WTC11 (cell line): Measurements from ENCODE around the gene PIGK. TPM values are rescaled to one million over a fixed set of nuclear protein-coding genes. Genes with fewer than 3 reads are reported as not detected.
A peak's percentile ranks its signal among the peaks of the same experiment; 100 is the strongest.

Experiments
- ATAC-seq: fragments of 200-7000 bp; cut with Tn5 transposase; 2 replicates; pipeline ENCODE4 v1.10.0; 2021; ENCODE audit warnings: mild to moderate bottlenecking, moderate library complexity
- Bru-seq: library from RNA; stranded (reverse); fragments of 400-500 nt; gene quantifications from one replicate; lab custom pipeline; 2021; lab: Mats Ljungman, UMichigan
- CTCF ChIA-PET: fragments of 300-600 bp; sonication (Branson Sonifier 250); formaldehyde crosslinking; loops from one replicate; lab custom pipeline; 2021; ENCODE audit warnings: antibody characterized with exemption; lab: Charles Lee
- POLR2A ChIA-PET: fragments of 350-600 bp; sonication (Branson Sonifier 250); formaldehyde crosslinking; loops from one replicate; lab custom pipeline; 2021; ENCODE audit warnings: antibody characterized with exemption; lab: Charles Lee
- DNase-seq: peaks from one replicate; pipeline ENCODE4 v3.0.0; 2021; ENCODE audit warnings: low spot score
- H3K27ac Mint-ChIP-seq: 2 replicates; pipeline ENCODE4 v1.8.0; 2021; ENCODE audit warnings: mixed read lengths
- H3K27me3 Mint-ChIP-seq: 2 replicates; pipeline ENCODE4 v1.8.0; 2021; ENCODE audit warnings: low read depth, mild to moderate bottlenecking, moderate library complexity, mixed read lengths
- H3K36me3 Mint-ChIP-seq: 2 replicates; pipeline ENCODE4 v1.8.0; 2021; ENCODE audit warnings: mixed read lengths
- H3K4me1 Mint-ChIP-seq: 2 replicates; pipeline ENCODE4 v1.8.0; 2022; ENCODE audit warnings: mixed read lengths
- H3K4me3 Mint-ChIP-seq: 2 replicates; pipeline ENCODE4 v1.8.0; 2021; ENCODE audit warnings: mild to moderate bottlenecking, moderate library complexity, mixed read lengths
- H3K9me3 Mint-ChIP-seq: 2 replicates; pipeline ENCODE4 v1.8.0; 2021; ENCODE audit warnings: mixed read lengths
- ATF1 ChIP-seq: sonication (generic); formaldehyde crosslinking; IDR thresholded peaks from 2 replicates; pipeline ENCODE4 v1.8.1; 2023; ENCODE audit warnings: mild to moderate bottlenecking, moderate library complexity, missing genetic modification reagents
- ETV6 ChIP-seq: sonication (generic); formaldehyde crosslinking; IDR thresholded peaks from 2 replicates; pipeline ENCODE4 v1.8.1; 2022; ENCODE audit warnings: mild to moderate bottlenecking, missing genetic modification reagents
- FOXP1 ChIP-seq: sonication (generic); formaldehyde crosslinking; IDR thresholded peaks from 2 replicates; pipeline ENCODE4 v1.8.0; 2022; ENCODE audit warnings: missing genetic modification reagents, mild to moderate bottlenecking, moderate library complexity, borderline replicate concordance
- GABPB1 ChIP-seq: sonication (generic); formaldehyde crosslinking; IDR thresholded peaks from 2 replicates; pipeline ENCODE4 v1.8.1; 2023; ENCODE audit warnings: mild to moderate bottlenecking, missing genetic modification reagents
- GRHL2 ChIP-seq: fragments of 250-450 bp; sonication (Bioruptor Pico); IDR thresholded peaks from 2 replicates; pipeline ENCODE4 v1.8.0; 2022; ENCODE audit warnings: mild to moderate bottlenecking, moderate library complexity; ENCODE audit not compliant: insufficient replicate concordance, severe bottlenecking
- HMGA2 ChIP-seq: fragments of 250-450 bp; sonication (Bioruptor Pico); IDR thresholded peaks from 2 replicates; pipeline ENCODE4 v1.4.0; 2021; ENCODE audit warnings: mild to moderate bottlenecking, moderate library complexity
- IRF2 ChIP-seq: sonication (generic); formaldehyde crosslinking; IDR thresholded peaks from 2 replicates; pipeline ENCODE4 v1.8.0; 2022; ENCODE audit warnings: low read depth, missing genetic modification reagents, borderline replicate concordance
- NFATC4 ChIP-seq: fragments of 250-450 bp; sonication (Bioruptor Pico); IDR thresholded peaks from 2 replicates; pipeline ENCODE4 v1.9.0; 2021; ENCODE audit warnings: mild to moderate bottlenecking
- NFE2L1 ChIP-seq: sonication (generic); formaldehyde crosslinking; IDR thresholded peaks from 2 replicates; pipeline ENCODE4 v1.8.1; 2023; ENCODE audit warnings: missing genetic modification reagents
- NFYB ChIP-seq: sonication (generic); formaldehyde crosslinking; conservative IDR thresholded peaks from 2 replicates; pipeline ENCODE4 v1.8.0; 2022; ENCODE audit warnings: low read depth, missing genetic modification reagents
- NR2C2 ChIP-seq: sonication (generic); formaldehyde crosslinking; IDR thresholded peaks from 2 replicates; pipeline ENCODE4 v1.8.0; 2022; ENCODE audit warnings: mild to moderate bottlenecking, missing genetic modification reagents
- RORB ChIP-seq: fragments of 250-450 bp; sonication (Bioruptor Pico); IDR thresholded peaks from 2 replicates; pipeline ENCODE4 v1.9.0; 2021; ENCODE audit warnings: mild to moderate bottlenecking
- SP1 ChIP-seq: sonication (generic); formaldehyde crosslinking; conservative IDR thresholded peaks from 2 replicates; pipeline ENCODE4 v1.8.1; 2022; ENCODE audit warnings: missing genetic modification reagents
- TEAD1 ChIP-seq: sonication (generic); formaldehyde crosslinking; IDR thresholded peaks from 2 replicates; pipeline ENCODE4 v1.8.0; 2022; ENCODE audit warnings: mild to moderate bottlenecking, missing genetic modification reagents
- TP53 ChIP-seq: sonication (generic); formaldehyde crosslinking; IDR thresholded peaks from 2 replicates; pipeline ENCODE4 v1.8.1; 2023; ENCODE audit warnings: mild to moderate bottlenecking, missing genetic modification reagents
- ZNF219 ChIP-seq: sonication (generic); formaldehyde crosslinking; IDR thresholded peaks from 2 replicates; pipeline ENCODE4 v1.8.0; 2023; ENCODE audit warnings: missing genetic modification reagents, mild to moderate bottlenecking, borderline replicate concordance
- ZNF232 ChIP-seq: sonication (generic); formaldehyde crosslinking; IDR thresholded peaks from 2 replicates; pipeline ENCODE4 v1.8.0; 2022; ENCODE audit warnings: mild to moderate bottlenecking, missing genetic modification reagents
- ZNF416 ChIP-seq: fragments of 250-450 bp; sonication (Bioruptor Pico); IDR thresholded peaks from 2 replicates; pipeline ENCODE4 v1.9.0; 2021; ENCODE audit warnings: mild to moderate bottlenecking, inconsistent platforms
- long read RNA-seq, 3 experiments: library from RNA in 1 of 3; library from capped mRNA in 1 of 3; library from polyadenylated mRNA in 1 of 3; unstranded in 2 of 3; stranded (forward) in 1 of 3; transcript quantifications; one replicate each; pipeline ENCODE4 v2.0.0, GENCODE V29; 2021
- total RNA-seq: library from RNA; stranded (reverse); gene quantifications from 3 replicates; pipeline ENCODE4 v1.2.3, GENCODE V29; 2021
- TF ChIP-seq, protein P1 (sequence below): fragments of 250-450 bp; sonication (Bioruptor Pico); IDR thresholded peaks from 2 replicates; pipeline ENCODE4 v1.9.0; 2021; ENCODE audit warnings: mild to moderate bottlenecking, borderline replicate concordance
- TF ChIP-seq, protein P2 (sequence below): fragments of 250-450 bp; sonication (Bioruptor Pico); IDR thresholded peaks from 2 replicates; pipeline ENCODE4 v1.9.0; 2021; ENCODE audit warnings: mild to moderate bottlenecking
- TF ChIP-seq, protein P3 (sequence below): sonication (generic); formaldehyde crosslinking; IDR thresholded peaks from 2 replicates; pipeline ENCODE4 v1.8.1; 2022; ENCODE audit warnings: mild to moderate bottlenecking, moderate library complexity, missing genetic modification reagents
- TF ChIP-seq, protein P4 (sequence below): sonication (generic); formaldehyde crosslinking; IDR thresholded peaks from 2 replicates; pipeline ENCODE4 v1.8.1; 2022; ENCODE audit warnings: missing genetic modification reagents, borderline replicate concordance
- TF ChIP-seq, protein P5 (sequence below): sonication (generic); formaldehyde crosslinking; conservative IDR thresholded peaks from 2 replicates; pipeline ENCODE4 v1.8.1; 2023; ENCODE audit warnings: mild to moderate bottlenecking, low read depth, missing genetic modification reagents, moderate library complexity
- TF ChIP-seq, protein P6 (sequence below): sonication (generic); formaldehyde crosslinking; conservative IDR thresholded peaks from 2 replicates; pipeline ENCODE4 v1.8.1; 2022; ENCODE audit warnings: mild to moderate bottlenecking, missing genetic modification reagents

PIGK gene
- total RNA-seq (20.5 to 22.9 TPM (median 21.7 TPM) in 3 replicates), Bru-seq, nascent RNA (percentile 71 among the genes with signal in this experiment)
- long read RNA-seq, experiment 1, full-length matches to known transcripts, result 100 of 124 reads
- long read RNA-seq, experiment 1, partial matches to known transcripts, result 13 of 124 reads
- long read RNA-seq, experiment 1, other reads (novel, unspliced or antisense), result 11 of 124 reads
- long read RNA-seq, experiment 2, full-length matches to known transcripts, result 20 of 49 reads
- long read RNA-seq, experiment 2, partial matches to known transcripts, result 11 of 49 reads
- long read RNA-seq, experiment 2, other reads (novel, unspliced or antisense), result 18 of 49 reads
- long read RNA-seq, experiment 3, full-length matches to known transcripts, result 62 of 65 reads
- long read RNA-seq, experiment 3, partial matches to known transcripts, result 0 of 65 reads
- long read RNA-seq, experiment 3, other reads (novel, unspliced or antisense), result 3 of 65 reads

DNA sequence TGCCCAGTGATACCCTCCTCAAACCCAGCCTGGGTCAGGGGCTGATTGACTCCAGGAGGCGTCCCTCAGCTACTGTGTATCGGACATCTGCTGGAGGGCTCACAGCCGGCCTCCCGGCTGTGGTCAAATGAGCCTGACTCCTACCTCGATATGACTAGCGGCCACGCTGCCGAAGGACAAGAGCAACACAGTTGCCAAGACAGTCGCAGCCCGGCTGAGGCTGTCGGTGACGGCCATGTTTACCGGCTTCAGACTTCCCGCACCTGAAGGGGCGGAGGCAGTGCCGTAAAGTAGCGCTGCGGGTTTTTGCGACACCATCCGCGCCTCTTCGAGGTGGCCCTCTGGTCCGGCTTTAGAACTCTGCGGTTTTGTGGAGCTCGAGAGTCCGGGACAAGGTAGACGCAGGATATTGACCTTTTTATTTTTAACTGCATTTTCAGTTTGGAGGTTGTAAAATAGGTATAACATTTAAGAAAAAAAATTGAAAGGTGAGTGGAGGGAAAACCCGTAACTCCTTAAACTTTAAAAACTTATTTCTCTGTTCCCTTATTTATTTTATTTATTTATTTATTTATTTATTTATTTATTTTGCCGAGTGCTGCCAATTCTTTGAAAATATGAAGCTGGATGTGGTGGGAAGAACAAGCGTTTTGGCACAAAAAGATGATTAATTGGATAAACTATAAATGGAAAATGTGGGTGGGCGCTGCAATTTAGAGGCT, at the start of gene PIGK:
Gene PIGK, minus strand, starts transcription at position 265 of the 722 bp plus-strand sequence. Its CDS starts 28 bp downstream, at position 237.
- Mint-ChIP-seq H3K36me3 (peaks cover 25% of the 10 kb centered on the region), H3K4me1 (peaks cover 29% of the 10 kb centered on the region), H3K4me3 (peak within 1 kb of the TSS; percentile 97), H3K9me3 (peaks cover 13% of the 10 kb centered on the region), H3K27me3 (no peaks in the 10 kb centered on the region), H3K27ac (peak within 1 kb of the TSS; percentile 89)
- ChIA-PET CTCF (no interaction called here), POLR2A (interaction anchor here (1.0 to 1.4 kb wide), 2 partner anchors 9 to 19 kb away, joined by 3 read pairs; no protein-coding TSS in a partner anchor)
- ATAC-seq (peak; percentile 94), DNase-seq (peak; percentile 93)
- TF ChIP-seq ZNF416 (CRISPR knock-in tag), result no peak
- 0 out of 2 replicates have a peak, but pooled peaks have one; percentile 11 for TF ChIP-seq NFE2L1 (CRISPR knock-in tag)
- no peak for TF ChIP-seq NFATC4
- peak; percentile 55; the same call in 1 of the 2 replicates for TF ChIP-seq HMGA2
- TF ChIP-seq, protein P1, sequence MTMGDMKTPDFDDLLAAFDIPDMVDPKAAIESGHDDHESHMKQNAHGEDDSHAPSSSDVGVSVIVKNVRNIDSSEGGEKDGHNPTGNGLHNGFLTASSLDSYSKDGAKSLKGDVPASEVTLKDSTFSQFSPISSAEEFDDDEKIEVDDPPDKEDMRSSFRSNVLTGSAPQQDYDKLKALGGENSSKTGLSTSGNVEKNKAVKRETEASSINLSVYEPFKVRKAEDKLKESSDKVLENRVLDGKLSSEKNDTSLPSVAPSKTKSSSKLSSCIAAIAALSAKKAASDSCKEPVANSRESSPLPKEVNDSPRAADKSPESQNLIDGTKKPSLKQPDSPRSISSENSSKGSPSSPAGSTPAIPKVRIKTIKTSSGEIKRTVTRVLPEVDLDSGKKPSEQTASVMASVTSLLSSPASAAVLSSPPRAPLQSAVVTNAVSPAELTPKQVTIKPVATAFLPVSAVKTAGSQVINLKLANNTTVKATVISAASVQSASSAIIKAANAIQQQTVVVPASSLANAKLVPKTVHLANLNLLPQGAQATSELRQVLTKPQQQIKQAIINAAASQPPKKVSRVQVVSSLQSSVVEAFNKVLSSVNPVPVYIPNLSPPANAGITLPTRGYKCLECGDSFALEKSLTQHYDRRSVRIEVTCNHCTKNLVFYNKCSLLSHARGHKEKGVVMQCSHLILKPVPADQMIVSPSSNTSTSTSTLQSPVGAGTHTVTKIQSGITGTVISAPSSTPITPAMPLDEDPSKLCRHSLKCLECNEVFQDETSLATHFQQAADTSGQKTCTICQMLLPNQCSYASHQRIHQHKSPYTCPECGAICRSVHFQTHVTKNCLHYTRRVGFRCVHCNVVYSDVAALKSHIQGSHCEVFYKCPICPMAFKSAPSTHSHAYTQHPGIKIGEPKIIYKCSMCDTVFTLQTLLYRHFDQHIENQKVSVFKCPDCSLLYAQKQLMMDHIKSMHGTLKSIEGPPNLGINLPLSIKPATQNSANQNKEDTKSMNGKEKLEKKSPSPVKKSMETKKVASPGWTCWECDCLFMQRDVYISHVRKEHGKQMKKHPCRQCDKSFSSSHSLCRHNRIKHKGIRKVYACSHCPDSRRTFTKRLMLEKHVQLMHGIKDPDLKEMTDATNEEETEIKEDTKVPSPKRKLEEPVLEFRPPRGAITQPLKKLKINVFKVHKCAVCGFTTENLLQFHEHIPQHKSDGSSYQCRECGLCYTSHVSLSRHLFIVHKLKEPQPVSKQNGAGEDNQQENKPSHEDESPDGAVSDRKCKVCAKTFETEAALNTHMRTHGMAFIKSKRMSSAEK (CRISPR knock-in tag), result no peak
- TF ChIP-seq, protein P2, sequence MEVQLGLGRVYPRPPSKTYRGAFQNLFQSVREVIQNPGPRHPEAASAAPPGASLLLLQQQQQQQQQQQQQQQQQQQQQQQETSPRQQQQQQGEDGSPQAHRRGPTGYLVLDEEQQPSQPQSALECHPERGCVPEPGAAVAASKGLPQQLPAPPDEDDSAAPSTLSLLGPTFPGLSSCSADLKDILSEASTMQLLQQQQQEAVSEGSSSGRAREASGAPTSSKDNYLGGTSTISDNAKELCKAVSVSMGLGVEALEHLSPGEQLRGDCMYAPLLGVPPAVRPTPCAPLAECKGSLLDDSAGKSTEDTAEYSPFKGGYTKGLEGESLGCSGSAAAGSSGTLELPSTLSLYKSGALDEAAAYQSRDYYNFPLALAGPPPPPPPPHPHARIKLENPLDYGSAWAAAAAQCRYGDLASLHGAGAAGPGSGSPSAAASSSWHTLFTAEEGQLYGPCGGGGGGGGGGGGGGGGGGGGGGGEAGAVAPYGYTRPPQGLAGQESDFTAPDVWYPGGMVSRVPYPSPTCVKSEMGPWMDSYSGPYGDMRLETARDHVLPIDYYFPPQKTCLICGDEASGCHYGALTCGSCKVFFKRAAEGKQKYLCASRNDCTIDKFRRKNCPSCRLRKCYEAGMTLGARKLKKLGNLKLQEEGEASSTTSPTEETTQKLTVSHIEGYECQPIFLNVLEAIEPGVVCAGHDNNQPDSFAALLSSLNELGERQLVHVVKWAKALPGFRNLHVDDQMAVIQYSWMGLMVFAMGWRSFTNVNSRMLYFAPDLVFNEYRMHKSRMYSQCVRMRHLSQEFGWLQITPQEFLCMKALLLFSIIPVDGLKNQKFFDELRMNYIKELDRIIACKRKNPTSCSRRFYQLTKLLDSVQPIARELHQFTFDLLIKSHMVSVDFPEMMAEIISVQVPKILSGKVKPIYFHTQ (CRISPR knock-in tag), result no peak
- TF ChIP-seq, protein P3, sequence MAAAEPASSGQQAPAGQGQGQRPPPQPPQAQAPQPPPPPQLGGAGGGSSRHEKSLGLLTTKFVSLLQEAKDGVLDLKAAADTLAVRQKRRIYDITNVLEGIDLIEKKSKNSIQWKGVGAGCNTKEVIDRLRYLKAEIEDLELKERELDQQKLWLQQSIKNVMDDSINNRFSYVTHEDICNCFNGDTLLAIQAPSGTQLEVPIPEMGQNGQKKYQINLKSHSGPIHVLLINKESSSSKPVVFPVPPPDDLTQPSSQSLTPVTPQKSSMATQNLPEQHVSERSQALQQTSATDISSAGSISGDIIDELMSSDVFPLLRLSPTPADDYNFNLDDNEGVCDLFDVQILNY (CRISPR knock-in tag), result no peak
- no peak for TF ChIP-seq RORB (CRISPR knock-in tag)
- TF ChIP-seq IRF2, result no peak
- no peak for TF ChIP-seq TEAD1 (CRISPR knock-in tag)
- TF ChIP-seq GABPB1, result peak; percentile 36; the same call in 1 of the 2 replicates
- peak; percentile 57; the same call in 1 of the 2 replicates for TF ChIP-seq ZNF232 (CRISPR knock-in tag)
- no peak for TF ChIP-seq TP53
- TF ChIP-seq NR2C2 (CRISPR knock-in tag), result no peak
- TF ChIP-seq SP1 (CRISPR knock-in tag), result peak; percentile 78
- TF ChIP-seq ETV6 (CRISPR knock-in tag), result peak; percentile 43
- TF ChIP-seq, protein P4, sequence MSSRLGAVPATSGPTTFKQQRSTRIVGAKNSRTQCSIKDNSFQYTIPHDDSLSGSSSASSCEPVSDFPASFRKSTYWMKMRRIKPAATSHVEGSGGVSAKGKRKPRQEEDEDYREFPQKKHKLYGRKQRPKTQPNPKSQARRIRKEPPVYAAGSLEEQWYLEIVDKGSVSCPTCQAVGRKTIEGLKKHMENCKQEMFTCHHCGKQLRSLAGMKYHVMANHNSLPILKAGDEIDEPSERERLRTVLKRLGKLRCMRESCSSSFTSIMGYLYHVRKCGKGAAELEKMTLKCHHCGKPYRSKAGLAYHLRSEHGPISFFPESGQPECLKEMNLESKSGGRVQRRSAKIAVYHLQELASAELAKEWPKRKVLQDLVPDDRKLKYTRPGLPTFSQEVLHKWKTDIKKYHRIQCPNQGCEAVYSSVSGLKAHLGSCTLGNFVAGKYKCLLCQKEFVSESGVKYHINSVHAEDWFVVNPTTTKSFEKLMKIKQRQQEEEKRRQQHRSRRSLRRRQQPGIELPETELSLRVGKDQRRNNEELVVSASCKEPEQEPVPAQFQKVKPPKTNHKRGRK (CRISPR knock-in tag), result no peak
- TF ChIP-seq, protein P5, sequence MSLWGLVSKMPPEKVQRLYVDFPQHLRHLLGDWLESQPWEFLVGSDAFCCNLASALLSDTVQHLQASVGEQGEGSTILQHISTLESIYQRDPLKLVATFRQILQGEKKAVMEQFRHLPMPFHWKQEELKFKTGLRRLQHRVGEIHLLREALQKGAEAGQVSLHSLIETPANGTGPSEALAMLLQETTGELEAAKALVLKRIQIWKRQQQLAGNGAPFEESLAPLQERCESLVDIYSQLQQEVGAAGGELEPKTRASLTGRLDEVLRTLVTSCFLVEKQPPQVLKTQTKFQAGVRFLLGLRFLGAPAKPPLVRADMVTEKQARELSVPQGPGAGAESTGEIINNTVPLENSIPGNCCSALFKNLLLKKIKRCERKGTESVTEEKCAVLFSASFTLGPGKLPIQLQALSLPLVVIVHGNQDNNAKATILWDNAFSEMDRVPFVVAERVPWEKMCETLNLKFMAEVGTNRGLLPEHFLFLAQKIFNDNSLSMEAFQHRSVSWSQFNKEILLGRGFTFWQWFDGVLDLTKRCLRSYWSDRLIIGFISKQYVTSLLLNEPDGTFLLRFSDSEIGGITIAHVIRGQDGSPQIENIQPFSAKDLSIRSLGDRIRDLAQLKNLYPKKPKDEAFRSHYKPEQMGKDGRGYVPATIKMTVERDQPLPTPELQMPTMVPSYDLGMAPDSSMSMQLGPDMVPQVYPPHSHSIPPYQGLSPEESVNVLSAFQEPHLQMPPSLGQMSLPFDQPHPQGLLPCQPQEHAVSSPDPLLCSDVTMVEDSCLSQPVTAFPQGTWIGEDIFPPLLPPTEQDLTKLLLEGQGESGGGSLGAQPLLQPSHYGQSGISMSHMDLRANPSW (CRISPR knock-in tag), result no peak
- TF ChIP-seq FOXP1, result peak; percentile 77
- TF ChIP-seq NFYB (CRISPR knock-in tag), result no peak
- no peak for TF ChIP-seq GRHL2
- TF ChIP-seq, protein P6, sequence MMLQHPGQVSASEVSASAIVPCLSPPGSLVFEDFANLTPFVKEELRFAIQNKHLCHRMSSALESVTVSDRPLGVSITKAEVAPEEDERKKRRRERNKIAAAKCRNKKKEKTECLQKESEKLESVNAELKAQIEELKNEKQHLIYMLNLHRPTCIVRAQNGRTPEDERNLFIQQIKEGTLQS (CRISPR knock-in tag), result no peak
- no peak for TF ChIP-seq ZNF219 (CRISPR knock-in tag)
- TF ChIP-seq ATF1 (CRISPR knock-in tag), result no peak
